Vagina (tissue), 2 donors: ENCODE results near the gene CCR6. TPM values are rescaled to one million over a fixed set of nuclear protein-coding genes. Genes with fewer than 3 reads are reported as not detected.

ENCODE experiments used
- DNase-seq, 2 donors: peaks; one replicate each; pipeline ENCODE4 v3.0.0-alpha.2; 2017; ENCODE audit errors: extremely low spot score in 2 of 2
- H3K27ac ChIP-seq: fragments of 200-600 bp; sonication (generic); one replicate; pipeline ENCODE4 v1.5.1; 2019
- H3K27me3 ChIP-seq: fragments of 200-600 bp; sonication (generic); one replicate; pipeline ENCODE4 v1.5.1; 2019
- H3K36me3 ChIP-seq, 2 donors: fragments of 200-600 bp; sonication (generic); one replicate each; pipeline ENCODE4 v1.5.1; 2017 to 2019
- H3K4me1 ChIP-seq: fragments of 200-600 bp; sonication (generic); one replicate; pipeline ENCODE4 v1.5.1; 2019
- H3K4me3 ChIP-seq, 2 donors: fragments of 200-600 bp; sonication (generic); 1 replicate in 1 of 2; 2 replicates in 1 of 2; pipeline ENCODE4 v1.5.1; 2016 to 2019
- H3K9me3 ChIP-seq: fragments of 200-600 bp; sonication (generic); one replicate; pipeline ENCODE4 v1.5.1; 2019
- POLR2A ChIP-seq, 2 donors: fragments of 450-650 bp; IDR thresholded peaks; one replicate each; pipeline ENCODE4 v1.6.1; 2017; ENCODE audit warnings: antibody characterized with exemption in 2 of 2, mild to moderate bottlenecking in 2 of 2, moderate library complexity in 2 of 2
- POLR2AphosphoS5 ChIP-seq, 2 donors: sonication (generic); formaldehyde crosslinking; IDR thresholded peaks; one replicate each; pipeline ENCODE4 v1.9.0; 2017; ENCODE audit warnings: antibody characterized with exemption in 2 of 2, mild to moderate bottlenecking in 2 of 2, low read depth in 1 of 2; ENCODE audit not compliant: insufficient read depth in 1 of 2
- intact Hi-C: fragments of 100-400 bp; cut with DNase I; formaldehyde crosslinking; loops from one replicate; pipeline ENCODE4 v1.15.1; 2023
- total RNA-seq: library from RNA; depleted of rRNA; stranded (reverse); fragments of >200 nt; gene quantifications from one replicate; pipeline ENCODE4 v1.2.3, GENCODE V29; 2016
- TF ChIP-seq, protein P1 (sequence below), 3 experiments: fragments of 450-650 bp in 2 of 3; fragments of 200-600 bp in 1 of 3; sonication (generic) in 1 of 3; IDR thresholded peaks; one replicate each; pipeline ENCODE4 v1.5.1; 2017 to 2019; ENCODE audit warnings: antibody characterized with exemption in 3 of 3, mild to moderate bottlenecking in 2 of 3, moderate library complexity in 2 of 3

CCR6 gene
- total RNA-seq, 1 donor from 2014 or later: 1.2 TPM

DNA sequence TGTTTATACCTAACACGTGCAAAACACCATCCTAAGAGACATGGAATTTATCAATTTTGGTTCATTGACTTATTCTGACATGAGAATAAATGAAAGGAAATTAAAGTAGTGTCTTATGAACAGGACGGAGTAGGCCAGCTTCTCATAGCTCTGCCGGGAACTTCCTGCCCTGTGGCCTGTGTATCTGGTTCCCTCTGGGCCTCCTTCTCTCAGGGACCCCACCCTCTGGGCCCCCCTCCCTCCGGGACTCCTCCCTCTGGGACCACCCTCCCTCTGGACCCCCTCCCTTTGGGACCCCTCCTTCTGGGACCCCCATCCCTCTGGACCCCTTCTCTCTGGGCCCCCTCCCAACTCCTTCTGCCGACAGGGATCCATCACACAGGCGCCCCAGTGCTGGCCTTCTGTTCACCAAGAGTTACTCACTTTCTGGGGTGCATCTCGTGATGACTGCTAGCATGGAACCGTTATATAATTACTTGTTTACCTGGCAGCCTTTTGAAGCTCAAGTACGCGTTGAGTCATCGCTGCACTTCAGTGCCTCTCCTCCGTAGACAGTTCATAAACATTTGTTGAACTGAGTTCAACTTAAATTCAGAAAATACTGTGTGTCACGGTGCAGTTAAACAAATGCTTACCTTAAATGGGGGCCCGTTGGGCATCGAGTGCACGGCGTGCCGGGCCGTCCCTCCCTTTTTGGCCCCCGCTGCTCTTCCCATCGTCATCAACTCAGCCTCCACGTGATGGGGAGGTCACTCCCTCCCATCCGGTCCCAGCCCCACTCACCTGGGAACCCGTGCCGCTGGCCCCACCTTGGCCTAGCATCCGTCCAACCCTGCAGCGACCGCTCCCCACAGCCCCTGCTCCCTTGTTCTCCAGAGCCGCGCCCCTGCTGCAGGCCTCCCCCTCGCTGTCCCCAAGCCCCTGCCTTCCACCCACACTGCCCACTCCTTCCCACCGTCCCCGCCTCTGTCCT, 8.1 kb downstream of the CCR6 start:
- Histone ChIP-seq H3K9me3 (no peaks in the 10 kb centered on the region), H3K4me3 (no peak overlapping the region), H3K4me1 (no peaks in the 10 kb centered on the region), H3K36me3 (no peaks in the 10 kb centered on the region), H3K27ac (no peak overlapping the region), H3K27me3 (no peaks in the 10 kb centered on the region)
- intact Hi-C loops: no loop called here
- TF ChIP-seq POLR2AphosphoS5 (IDR thresholded peaks at IDR 0.05; ENCODE audit: insufficient read depth in 1 of 2, low read depth in 1 of 2) (no peak), POLR2A (IDR thresholded peaks at IDR 0.05) (no peak)
- TF ChIP-seq, protein P1, sequence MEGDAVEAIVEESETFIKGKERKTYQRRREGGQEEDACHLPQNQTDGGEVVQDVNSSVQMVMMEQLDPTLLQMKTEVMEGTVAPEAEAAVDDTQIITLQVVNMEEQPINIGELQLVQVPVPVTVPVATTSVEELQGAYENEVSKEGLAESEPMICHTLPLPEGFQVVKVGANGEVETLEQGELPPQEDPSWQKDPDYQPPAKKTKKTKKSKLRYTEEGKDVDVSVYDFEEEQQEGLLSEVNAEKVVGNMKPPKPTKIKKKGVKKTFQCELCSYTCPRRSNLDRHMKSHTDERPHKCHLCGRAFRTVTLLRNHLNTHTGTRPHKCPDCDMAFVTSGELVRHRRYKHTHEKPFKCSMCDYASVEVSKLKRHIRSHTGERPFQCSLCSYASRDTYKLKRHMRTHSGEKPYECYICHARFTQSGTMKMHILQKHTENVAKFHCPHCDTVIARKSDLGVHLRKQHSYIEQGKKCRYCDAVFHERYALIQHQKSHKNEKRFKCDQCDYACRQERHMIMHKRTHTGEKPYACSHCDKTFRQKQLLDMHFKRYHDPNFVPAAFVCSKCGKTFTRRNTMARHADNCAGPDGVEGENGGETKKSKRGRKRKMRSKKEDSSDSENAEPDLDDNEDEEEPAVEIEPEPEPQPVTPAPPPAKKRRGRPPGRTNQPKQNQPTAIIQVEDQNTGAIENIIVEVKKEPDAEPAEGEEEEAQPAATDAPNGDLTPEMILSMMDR (IDR thresholded peaks at IDR 0.05): no peak
- DNase-seq: no peak

DNA sequence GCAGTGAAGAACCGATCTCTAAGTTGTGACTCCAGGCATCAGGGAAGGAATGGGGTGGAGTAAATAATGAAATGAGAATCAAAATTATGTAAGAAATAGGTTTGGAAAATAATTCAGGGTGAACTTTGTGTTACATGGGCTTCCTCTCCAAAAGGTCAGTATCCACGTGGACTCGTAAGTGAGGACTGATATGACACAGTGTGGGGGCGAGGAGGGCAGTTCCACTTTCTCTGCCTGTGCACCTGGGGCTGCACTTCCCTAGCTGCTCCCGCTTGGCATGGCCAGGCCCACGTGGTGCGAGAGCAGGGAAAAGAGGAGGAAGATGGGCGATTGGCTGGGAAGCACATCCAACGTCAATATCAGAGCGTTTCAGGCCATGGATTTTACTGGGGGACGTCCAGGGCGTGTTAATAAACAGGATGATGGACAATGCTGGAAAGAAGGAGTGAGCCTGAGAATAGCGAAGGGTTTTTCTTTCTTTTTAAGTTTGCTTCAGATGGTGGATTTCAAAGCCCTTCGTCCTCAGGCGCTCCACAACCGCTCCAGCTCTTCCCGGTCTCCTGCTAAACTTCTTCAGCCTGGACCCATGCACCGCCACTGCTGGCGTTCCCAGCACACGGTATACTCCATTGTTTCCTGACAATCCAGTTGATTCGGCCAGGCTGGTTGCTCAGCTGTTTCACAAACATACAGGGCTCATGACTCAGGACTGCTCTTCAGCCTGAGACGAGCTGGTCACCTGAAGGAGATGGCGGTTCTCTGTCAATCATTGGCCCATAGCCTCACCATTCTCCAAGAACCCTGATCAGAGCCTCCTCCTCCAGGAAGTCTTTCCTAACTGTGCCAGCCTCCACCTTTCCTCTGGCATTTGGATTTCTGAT, 11.8 kb downstream of the CCR6 start:
- H3K36me3 ChIP-seq: no peaks in the 10 kb centered on the region
- no peaks in the 10 kb centered on the region for H3K9me3 ChIP-seq
- TF ChIP-seq POLR2A (IDR thresholded peaks at IDR 0.05) (no peak), POLR2AphosphoS5 (IDR thresholded peaks at IDR 0.05; ENCODE audit: insufficient read depth in 1 of 2, low read depth in 1 of 2) (no peak)
- TF ChIP-seq, protein P1 (IDR thresholded peaks at IDR 0.05): no peak
- no peaks in the 10 kb centered on the region for H3K27me3 ChIP-seq
- no peak overlapping the region for H3K4me3 ChIP-seq
- no peak overlapping the region for H3K27ac ChIP-seq
- intact Hi-C loops: no loop called here
- H3K4me1 ChIP-seq: no peaks in the 10 kb centered on the region
- DNase-seq: no peak

- intact Hi-C loops: no loop called here
- TF ChIP-seq, protein P1 (IDR thresholded peaks at IDR 0.05): no peak
- TF ChIP-seq POLR2A (IDR thresholded peaks at IDR 0.05) (no peak), POLR2AphosphoS5 (IDR thresholded peaks at IDR 0.05; ENCODE audit: insufficient read depth in 1 of 2, low read depth in 1 of 2) (no peak)
- Histone ChIP-seq H3K36me3 (no peaks in the 10 kb centered on the region), H3K4me3 (no peak overlapping the region), H3K9me3 (no peaks in the 10 kb centered on the region), H3K4me1 (no peaks in the 10 kb centered on the region), H3K27me3 (no peaks in the 10 kb centered on the region), H3K27ac (no peak overlapping the region)
- no peak for DNase-seq
Measured at GRCh38 chr6:167136376-167136775, 13.5 kb downstream of the CCR6 start.

DNA sequence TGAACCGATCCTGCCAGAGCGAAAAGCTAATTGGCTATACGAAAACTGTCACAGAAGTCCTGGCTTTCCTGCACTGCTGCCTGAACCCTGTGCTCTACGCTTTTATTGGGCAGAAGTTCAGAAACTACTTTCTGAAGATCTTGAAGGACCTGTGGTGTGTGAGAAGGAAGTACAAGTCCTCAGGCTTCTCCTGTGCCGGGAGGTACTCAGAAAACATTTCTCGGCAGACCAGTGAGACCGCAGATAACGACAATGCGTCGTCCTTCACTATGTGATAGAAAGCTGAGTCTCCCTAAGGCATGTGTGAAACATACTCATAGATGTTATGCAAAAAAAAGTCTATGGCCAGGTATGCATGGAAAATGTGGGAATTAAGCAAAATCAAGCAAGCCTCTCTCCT, 14.2 kb downstream of the CCR6 start:
- Histone ChIP-seq H3K4me1 (no peaks in the 10 kb centered on the region), H3K9me3 (no peaks in the 10 kb centered on the region), H3K36me3 (no peaks in the 10 kb centered on the region), H3K27ac (no peak overlapping the region), H3K27me3 (no peaks in the 10 kb centered on the region), H3K4me3 (no peak overlapping the region)
- no peak for DNase-seq
- intact Hi-C loops: no loop called here
- TF ChIP-seq, protein P1 (IDR thresholded peaks at IDR 0.05): no peak
- TF ChIP-seq POLR2A (IDR thresholded peaks at IDR 0.05): no peak
- no peak for TF ChIP-seq POLR2AphosphoS5 (IDR thresholded peaks at IDR 0.05; ENCODE audit: insufficient read depth in 1 of 2, low read depth in 1 of 2)
